Measurements from ENCODE around the gene NEDD8.

- TF ChIP-seq, protein P1, sequence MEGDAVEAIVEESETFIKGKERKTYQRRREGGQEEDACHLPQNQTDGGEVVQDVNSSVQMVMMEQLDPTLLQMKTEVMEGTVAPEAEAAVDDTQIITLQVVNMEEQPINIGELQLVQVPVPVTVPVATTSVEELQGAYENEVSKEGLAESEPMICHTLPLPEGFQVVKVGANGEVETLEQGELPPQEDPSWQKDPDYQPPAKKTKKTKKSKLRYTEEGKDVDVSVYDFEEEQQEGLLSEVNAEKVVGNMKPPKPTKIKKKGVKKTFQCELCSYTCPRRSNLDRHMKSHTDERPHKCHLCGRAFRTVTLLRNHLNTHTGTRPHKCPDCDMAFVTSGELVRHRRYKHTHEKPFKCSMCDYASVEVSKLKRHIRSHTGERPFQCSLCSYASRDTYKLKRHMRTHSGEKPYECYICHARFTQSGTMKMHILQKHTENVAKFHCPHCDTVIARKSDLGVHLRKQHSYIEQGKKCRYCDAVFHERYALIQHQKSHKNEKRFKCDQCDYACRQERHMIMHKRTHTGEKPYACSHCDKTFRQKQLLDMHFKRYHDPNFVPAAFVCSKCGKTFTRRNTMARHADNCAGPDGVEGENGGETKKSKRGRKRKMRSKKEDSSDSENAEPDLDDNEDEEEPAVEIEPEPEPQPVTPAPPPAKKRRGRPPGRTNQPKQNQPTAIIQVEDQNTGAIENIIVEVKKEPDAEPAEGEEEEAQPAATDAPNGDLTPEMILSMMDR (conservative IDR thresholded peaks at IDR 0.05) = no peak
- no peak for TF ChIP-seq ZFX (IDR thresholded peaks at IDR 0.05)
Observed at GRCh38 chr14:24197056-24197450, 35.1 kb downstream of the NEDD8 start.

All from C4-2B (cell line).